GM18951 (cell line): Measurements from ENCODE around the gene NUTM2B.
"Not testable (repeated sequence)": the region's sequence is repeated elsewhere in the genome, so short reads cannot be mapped to it uniquely, and the experiment has no call there.

Source experiments
- in situ Hi-C: fragments of 300-500 bp; cut with MboI; formaldehyde crosslinking; loops from one replicate; pipeline ENCODE4 v1.12.0; 2022; ENCODE audit warnings: low sequenced_read_pairs, mixed read lengths, inconsistent platforms; ENCODE audit not compliant: unreplicated experiment

NUTM2B gene

GRCh38 chr10:79702927-79703326 lies at the start of gene NUTM2B:
Gene NUTM2B (plus strand): TSS chr10:79703227. CDS start chr10:79703610, 383 bp downstream.
- in situ Hi-C loops = not testable (repeated sequence)

- in situ Hi-C loops = not testable (repeated sequence)
Observed at GRCh38 chr10:79663287-79663686, 39.7 kb upstream of the NUTM2B start.

- in situ Hi-C loops = not testable (repeated sequence)
Observed at GRCh38 chr10:79664686-79665085, 38.3 kb upstream of the NUTM2B start.

- in situ Hi-C loops = not testable (repeated sequence)
Observed at GRCh38 chr10:79669248-79669788, 33.7 kb upstream of the NUTM2B start.

GRCh38 chr10:79674878-79675277 lies 28.1 kb upstream of the NUTM2B start:
- in situ Hi-C loops = not testable (repeated sequence)

GRCh38 chr10:79683026-79683883 lies 19.8 kb upstream of the NUTM2B start:
- in situ Hi-C loops = not testable (repeated sequence)

- in situ Hi-C loops = not testable (repeated sequence)
Observed at GRCh38 chr10:79683884-79684720, 18.9 kb upstream of the NUTM2B start.

GRCh38 chr10:79685044-79685685 lies 17.9 kb upstream of the NUTM2B start:
- in situ Hi-C loops = not testable (repeated sequence)

- in situ Hi-C loops = not testable (repeated sequence)
Observed at GRCh38 chr10:79686595-79686994, 16.4 kb upstream of the NUTM2B start.

- in situ Hi-C loops = not testable (repeated sequence)
Observed at GRCh38 chr10:79687406-79688150, 15.4 kb upstream of the NUTM2B start.

- in situ Hi-C loops = not testable (repeated sequence)
Observed at GRCh38 chr10:79688798-79689197, 14.2 kb upstream of the NUTM2B start.

GRCh38 chr10:79696596-79696995 lies 6.4 kb upstream of the NUTM2B start:
- in situ Hi-C loops = not testable (repeated sequence)

GRCh38 chr10:79697141-79697540 lies 5.9 kb upstream of the NUTM2B start:
- in situ Hi-C loops = not testable (repeated sequence)

- in situ Hi-C loops = not testable (repeated sequence)
Observed at GRCh38 chr10:79700381-79700944, 2.6 kb upstream of the NUTM2B start.

GRCh38 chr10:79707017-79707416 lies 4.0 kb downstream of the NUTM2B start:
- in situ Hi-C loops = not testable (repeated sequence)

GRCh38 chr10:79714976-79715375 lies 11.9 kb downstream of the NUTM2B start:
- in situ Hi-C loops = not testable (repeated sequence)

GRCh38 chr10:79716917-79717579 lies 14.0 kb downstream of the NUTM2B start:
- in situ Hi-C loops = not testable (repeated sequence)

- in situ Hi-C loops = not testable (repeated sequence)
Observed at GRCh38 chr10:79720000-79720399, 17.0 kb downstream of the NUTM2B start.
